Prostate gland (tissue), 2 donors: ENCODE data around the gene AFF1. TPM values are rescaled to one million over a fixed set of nuclear protein-coding genes. Genes with fewer than 3 reads are reported as not detected.
"Not testable (repeated sequence)": the region's sequence is repeated elsewhere in the genome, so short reads cannot be mapped to it uniquely, and the experiment has no call there.

Experiments
- DNase-seq: peaks from one replicate; pipeline ENCODE4 v3.0.0-alpha.2; 2019; ENCODE audit warnings: low spot score
- H3K27ac ChIP-seq, 2 donors: fragments of 200-600 bp; sonication (generic); 2 replicates each; pipeline ENCODE4 v1.5.1; 2017 to 2019
- H3K27me3 ChIP-seq: fragments of 200-600 bp; sonication (generic); replicated peaks from 2 replicates; pipeline ENCODE4 v1.5.1; 2019; ENCODE audit not compliant: insufficient read depth
- H3K36me3 ChIP-seq, 2 donors: fragments of 200-600 bp; sonication (generic); 1 replicate in 1 of 2; 2 replicates in 1 of 2; pipeline versions ENCODE4 v1.5.1 to v1.8.1; 2017 to 2019
- H3K4me1 ChIP-seq: fragments of 200-600 bp; sonication (generic); replicated peaks from 2 replicates; pipeline ENCODE4 v1.5.1; 2019
- H3K4me3 ChIP-seq, 2 donors: fragments of 200-600 bp; sonication (generic); 2 replicates each; pipeline ENCODE4 v1.5.1; 2017 to 2019
- H3K9me3 ChIP-seq: fragments of 200-600 bp; sonication (generic); 2 replicates; pipeline ENCODE4 v1.5.1; 2017
- POLR2A ChIP-seq: fragments of 450-650 bp; IDR thresholded peaks from one replicate; pipeline ENCODE4 v1.6.1; 2016; ENCODE audit warnings: antibody characterized with exemption, mild to moderate bottlenecking
- POLR2AphosphoS5 ChIP-seq: sonication (generic); formaldehyde crosslinking; IDR thresholded peaks from one replicate; pipeline ENCODE4 v1.6.1; 2017; ENCODE audit warnings: antibody characterized with exemption
- WGBS: methylation state at CpG from one replicate; pipeline ENCODE4 v1.1.5; 2018; 5-methylcytosine and 5-hydroxymethylcytosine counted together
- intact Hi-C: fragments of 100-400 bp; cut with DNase I; formaldehyde crosslinking; loops from one replicate; pipeline ENCODE4 v1.14.2; 2022
- total RNA-seq, 2 donors: library from RNA; depleted of rRNA; stranded (reverse); fragments of >200 nt; gene quantifications; one replicate each; pipeline ENCODE4 v1.1.0, GENCODE V29; 2016
- TF ChIP-seq, protein P1 (sequence below), 4 experiments: fragments of 200-600 bp in 2 of 4; fragments of 450-650 bp in 2 of 4; sonication (generic) in 2 of 4; IDR thresholded peaks; 1 replicate in 3 of 4; 2 replicates in 1 of 4; pipeline ENCODE4 v1.5.1; 2016 to 2019; ENCODE audit warnings: antibody characterized with exemption in 4 of 4, mild to moderate bottlenecking in 2 of 4, moderate library complexity in 2 of 4

The AFF1 gene
- total RNA-seq, 2 donors from 2014 or later: 69.7 to 92.5 TPM

DNA sequence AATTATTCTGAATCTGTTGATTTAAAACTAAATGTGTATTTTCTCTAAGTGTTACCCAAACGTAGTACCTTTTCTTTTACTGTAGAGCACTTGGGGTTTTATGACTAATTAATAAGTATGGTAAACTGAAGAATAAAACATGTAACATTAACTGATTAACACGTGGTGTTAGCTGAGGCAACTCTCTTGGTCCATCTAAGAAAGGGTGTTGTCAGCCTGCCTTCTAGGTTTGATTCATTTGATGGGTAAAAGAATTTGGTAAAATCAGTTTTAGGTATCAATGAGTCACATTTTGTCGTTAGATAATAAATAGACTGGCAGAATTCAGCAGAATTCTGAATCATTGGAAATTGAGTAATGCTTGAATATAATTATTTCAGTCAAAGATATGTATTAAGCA lies 99.7 kb downstream of the AFF1 start:
- WGBS: 72% methylated on average over 3 of the region's 3 CpGs
- Histone ChIP-seq H3K4me1 (peaks cover 21% of the 10 kb centered on the region), H3K27me3 (no peaks in the 10 kb centered on the region), H3K9me3 (no peaks in the 10 kb centered on the region), H3K27ac (no peak overlapping the region), H3K4me3 (no peak overlapping the region), H3K36me3 (no peaks in the 10 kb centered on the region)
- no peak for DNase-seq
- TF ChIP-seq POLR2AphosphoS5 (no peak), POLR2A (no peak)
- TF ChIP-seq, protein P1, sequence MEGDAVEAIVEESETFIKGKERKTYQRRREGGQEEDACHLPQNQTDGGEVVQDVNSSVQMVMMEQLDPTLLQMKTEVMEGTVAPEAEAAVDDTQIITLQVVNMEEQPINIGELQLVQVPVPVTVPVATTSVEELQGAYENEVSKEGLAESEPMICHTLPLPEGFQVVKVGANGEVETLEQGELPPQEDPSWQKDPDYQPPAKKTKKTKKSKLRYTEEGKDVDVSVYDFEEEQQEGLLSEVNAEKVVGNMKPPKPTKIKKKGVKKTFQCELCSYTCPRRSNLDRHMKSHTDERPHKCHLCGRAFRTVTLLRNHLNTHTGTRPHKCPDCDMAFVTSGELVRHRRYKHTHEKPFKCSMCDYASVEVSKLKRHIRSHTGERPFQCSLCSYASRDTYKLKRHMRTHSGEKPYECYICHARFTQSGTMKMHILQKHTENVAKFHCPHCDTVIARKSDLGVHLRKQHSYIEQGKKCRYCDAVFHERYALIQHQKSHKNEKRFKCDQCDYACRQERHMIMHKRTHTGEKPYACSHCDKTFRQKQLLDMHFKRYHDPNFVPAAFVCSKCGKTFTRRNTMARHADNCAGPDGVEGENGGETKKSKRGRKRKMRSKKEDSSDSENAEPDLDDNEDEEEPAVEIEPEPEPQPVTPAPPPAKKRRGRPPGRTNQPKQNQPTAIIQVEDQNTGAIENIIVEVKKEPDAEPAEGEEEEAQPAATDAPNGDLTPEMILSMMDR (IDR thresholded peaks at IDR 0.05): no peak
- intact Hi-C loops: no loop called here

GRCh38 chr4:87035881-87036509 lies 101.2 kb downstream of the AFF1 start:
- H3K27ac ChIP-seq: no peak overlapping the region
- no peak for DNase-seq
- H3K4me3 ChIP-seq: no peak overlapping the region
- intact Hi-C loops: no loop called here
- H3K9me3 ChIP-seq: no peaks in the 10 kb centered on the region
- H3K4me1 ChIP-seq: peaks cover 17% of the 10 kb centered on the region
- TF ChIP-seq POLR2A (no peak), POLR2AphosphoS5 (no peak)
- TF ChIP-seq, protein P1 (IDR thresholded peaks at IDR 0.05): no peak
- no peaks in the 10 kb centered on the region for H3K36me3 ChIP-seq
- 69% methylated on average over 3 of the region's 3 CpGs for WGBS
- H3K27me3 ChIP-seq: no peaks in the 10 kb centered on the region

GRCh38 chr4:87036713-87037112 lies 101.9 kb downstream of the AFF1 start:
- intact Hi-C loops: no loop called here
- TF ChIP-seq POLR2AphosphoS5: no peak
- TF ChIP-seq POLR2A: no peak
- TF ChIP-seq, protein P1 (IDR thresholded peaks at IDR 0.05): no peak
- Histone ChIP-seq H3K27me3 (no peaks in the 10 kb centered on the region), H3K4me1 (peaks cover 10% of the 10 kb centered on the region), H3K36me3 (no peaks in the 10 kb centered on the region), H3K27ac (peak overlapping the region in 1 of 2 donors; percentile 8), H3K4me3 (no peak overlapping the region), H3K9me3 (no peaks in the 10 kb centered on the region)
- WGBS: 89% methylated on average over 4 of the region's 4 CpGs
- DNase-seq: no peak

DNA sequence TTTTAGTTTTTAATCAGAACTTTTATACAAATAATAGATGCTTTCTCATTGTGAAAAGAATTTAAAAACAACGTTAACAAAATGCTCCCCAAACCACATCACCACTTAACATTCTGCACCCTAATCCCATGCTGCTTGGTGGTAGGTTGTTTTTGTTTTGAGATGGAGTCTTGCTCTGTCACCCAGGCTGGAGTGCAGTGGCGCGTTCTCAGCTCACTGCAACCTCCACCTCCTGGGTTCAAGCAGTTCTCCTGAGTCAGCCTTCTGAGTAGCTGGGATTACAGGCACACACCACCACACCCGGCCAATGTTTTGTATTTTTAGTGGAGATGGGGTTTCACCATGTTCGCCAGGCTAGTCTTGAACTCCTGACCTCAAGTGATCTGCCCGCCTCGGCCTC lies 102.4 kb downstream of the AFF1 start:
- H3K36me3 ChIP-seq, DNase-seq, H3K4me3 ChIP-seq, H3K27me3 ChIP-seq, H3K9me3 ChIP-seq, H3K4me1 ChIP-seq, intact Hi-C loops: not testable (repeated sequence)
- peak overlapping the region in 1 of 2 donors; percentile 8 for H3K27ac ChIP-seq
- WGBS: 71% methylated on average over 7 of the region's 7 CpGs

DNA sequence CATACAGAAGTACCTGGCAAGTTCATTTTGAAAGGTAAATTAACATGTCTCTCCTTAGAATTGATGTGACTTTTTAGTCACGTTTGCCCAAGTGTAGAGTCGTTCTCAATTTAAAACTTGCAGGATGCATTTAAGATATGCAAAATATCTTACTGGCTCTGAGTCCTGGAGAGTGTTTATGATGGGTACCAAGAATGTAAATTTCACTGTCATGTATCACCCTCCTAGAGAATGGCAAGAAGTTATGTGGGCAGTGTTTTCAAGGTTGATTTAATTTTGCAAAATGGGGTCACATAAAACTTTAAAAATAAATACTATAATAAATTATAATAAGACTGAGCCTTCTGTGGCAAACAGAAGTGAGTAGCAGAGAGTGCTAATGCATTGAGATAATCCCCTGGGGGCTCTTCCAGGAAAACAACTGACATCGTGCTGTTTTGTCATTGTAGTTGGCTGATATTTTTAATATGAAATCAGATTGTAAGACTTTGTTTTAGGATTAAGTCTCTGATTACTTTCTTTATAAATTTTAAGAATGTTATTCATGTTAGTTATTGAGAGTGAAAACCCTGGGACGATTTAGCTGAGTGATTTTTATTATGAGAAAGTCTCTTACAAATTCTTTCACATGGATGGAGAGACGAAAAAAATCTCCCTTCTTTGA lies 103.0 kb downstream of the AFF1 start:
- Histone ChIP-seq H3K4me3 (no peak overlapping the region), H3K36me3 (no peaks in the 10 kb centered on the region), H3K27ac (peak overlapping the region; percentile 31 to 42), H3K4me1 (peaks cover 7% of the 10 kb centered on the region), H3K27me3 (no peaks in the 10 kb centered on the region), H3K9me3 (no peaks in the 10 kb centered on the region)
- intact Hi-C loops: no loop called here
- WGBS: 27% methylated on average over 5 of the region's 5 CpGs
- no peak for TF ChIP-seq POLR2A
- no peak for TF ChIP-seq POLR2AphosphoS5
- TF ChIP-seq, protein P1 (IDR thresholded peaks at IDR 0.05): no peak
- DNase-seq: no peak
